Mucosa of rectum (tissue), 2 donors: ENCODE data around the gene STXBP4.

Source experiments
- H3K27ac ChIP-seq, 2 donors: one replicate each; pipeline ENCODE4 v1.7.0; 2013; ENCODE audit warnings: inconsistent platforms in 2 of 2, low read depth in 2 of 2, low read length in 2 of 2
- H3K27me3 ChIP-seq, 2 donors: one replicate each; pipeline ENCODE4 v1.7.0; 2013; ENCODE audit warnings: low read length in 2 of 2; ENCODE audit not compliant: control insufficient read depth in 2 of 2, insufficient read depth in 2 of 2
- H3K36me3 ChIP-seq, 2 donors: one replicate each; pipeline ENCODE4 v1.7.0; 2013; ENCODE audit warnings: low read length in 2 of 2; ENCODE audit not compliant: control insufficient read depth in 2 of 2, insufficient read depth in 2 of 2
- H3K4me1 ChIP-seq, 2 donors: one replicate each; pipeline ENCODE4 v1.7.0; 2013; ENCODE audit warnings: low read length in 2 of 2, mild to moderate bottlenecking in 1 of 2; ENCODE audit not compliant: control insufficient read depth in 2 of 2, insufficient read depth in 2 of 2
- H3K4me3 ChIP-seq, 2 donors: one replicate each; pipeline ENCODE4 v1.7.0; 2013; ENCODE audit warnings: low read length in 2 of 2
- H3K9ac ChIP-seq, 2 donors: one replicate each; pipeline ENCODE4 v1.7.0; 2013; ENCODE audit warnings: low read length in 2 of 2, low read depth in 1 of 2, mild to moderate bottlenecking in 1 of 2
- H3K9me3 ChIP-seq, 2 donors: one replicate each; pipeline ENCODE4 v1.7.0; 2013; ENCODE audit warnings: low read length in 2 of 2; ENCODE audit not compliant: control insufficient read depth in 2 of 2
- donor health status: healthy.
- donor health status: Normal muscosa, but diverticular disease.

The STXBP4 gene

GRCh38 chr17:54968988-54969332 is 395 bp downstream of the STXBP4 start:
- Histone ChIP-seq H3K4me3 (peak overlapping the region; percentile 96), H3K36me3 (peaks cover 7% of the 10 kb centered on the region in 2 donors), H3K9ac (peak overlapping the region; percentile 73 to 92), H3K9me3 (no peaks in the 10 kb centered on the region), H3K4me1 (peaks cover 8 to 15% of the 10 kb centered on the region in 2 donors), H3K27ac (peak overlapping the region; percentile 60 to 79), H3K27me3 (no peaks in the 10 kb centered on the region)

- Histone ChIP-seq H3K4me3 (peak overlapping the region; percentile 96), H3K36me3 (no peaks in the 10 kb centered on the region), H3K9ac (peak overlapping the region in 1 of 2 donors; percentile 92), H3K27ac (no peak overlapping the region), H3K9me3 (no peaks in the 10 kb centered on the region), H3K4me1 (peaks cover 8 to 15% of the 10 kb centered on the region in 2 donors), H3K27me3 (no peaks in the 10 kb centered on the region)
Measured at GRCh38 chr17:54969658-54970572, 1.4 kb downstream of the STXBP4 start.

GRCh38 chr17:54971147-54971546 is 2.6 kb downstream of the STXBP4 start:
- Histone ChIP-seq H3K4me1 (peaks cover 8 to 15% of the 10 kb centered on the region in 2 donors), H3K9me3 (no peaks in the 10 kb centered on the region), H3K27ac (no peak overlapping the region), H3K9ac (no peak overlapping the region), H3K36me3 (no peaks in the 10 kb centered on the region), H3K27me3 (no peaks in the 10 kb centered on the region), H3K4me3 (no peak overlapping the region)

- Histone ChIP-seq H3K9me3 (no peaks in the 10 kb centered on the region), H3K36me3 (no peaks in the 10 kb centered on the region), H3K27ac (no peak overlapping the region), H3K4me1 (peaks cover 8 to 14% of the 10 kb centered on the region in 2 donors), H3K9ac (no peak overlapping the region), H3K4me3 (no peak overlapping the region), H3K27me3 (no peaks in the 10 kb centered on the region)
Measured at GRCh38 chr17:54971901-54972300, 3.3 kb downstream of the STXBP4 start.

GRCh38 chr17:54972406-54973138 is 4.0 kb downstream of the STXBP4 start:
- Histone ChIP-seq H3K27me3 (no peaks in the 10 kb centered on the region), H3K9me3 (no peaks in the 10 kb centered on the region), H3K9ac (no peak overlapping the region), H3K4me3 (no peak overlapping the region), H3K4me1 (peaks cover 8 to 10% of the 10 kb centered on the region in 2 donors), H3K36me3 (no peaks in the 10 kb centered on the region), H3K27ac (no peak overlapping the region)

- Histone ChIP-seq H3K9ac (no peak overlapping the region), H3K27ac (no peak overlapping the region), H3K27me3 (no peaks in the 10 kb centered on the region), H3K4me3 (no peak overlapping the region), H3K36me3 (no peaks in the 10 kb centered on the region), H3K9me3 (no peaks in the 10 kb centered on the region), H3K4me1 (peaks cover 0 to under 1% of the 10 kb centered on the region in 2 donors)
Measured at GRCh38 chr17:54974759-54975158, 6.2 kb downstream of the STXBP4 start.

DNA sequence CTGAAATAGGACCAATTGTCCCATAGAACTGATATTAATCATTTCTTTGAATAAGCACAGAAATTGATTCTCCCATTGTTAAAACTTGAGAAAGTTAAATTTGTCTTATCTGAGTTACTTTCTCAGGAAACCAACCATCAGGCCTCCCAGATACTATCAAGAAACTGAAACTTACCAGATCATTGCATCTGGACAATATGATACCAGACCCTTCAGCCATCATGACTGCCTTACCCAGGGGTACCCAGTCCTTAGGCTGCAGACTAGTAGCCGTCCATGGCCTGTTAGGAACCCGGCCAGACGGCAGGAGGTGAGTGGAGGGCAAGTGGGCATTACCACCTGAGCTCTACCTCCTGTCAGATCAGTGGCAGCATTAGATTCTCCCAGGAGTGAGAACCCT is 7.8 kb downstream of the STXBP4 start:
- Histone ChIP-seq H3K4me3 (no peak overlapping the region), H3K4me1 (no peaks in the 10 kb centered on the region), H3K36me3 (no peaks in the 10 kb centered on the region), H3K27me3 (no peaks in the 10 kb centered on the region), H3K9ac (no peak overlapping the region), H3K9me3 (no peaks in the 10 kb centered on the region), H3K27ac (no peak overlapping the region)

GRCh38 chr17:54977744-54978143 is 9.2 kb downstream of the STXBP4 start:
- Histone ChIP-seq H3K4me1 (no peaks in the 10 kb centered on the region), H3K27me3 (no peaks in the 10 kb centered on the region), H3K9me3 (no peaks in the 10 kb centered on the region), H3K9ac (no peak overlapping the region), H3K36me3 (no peaks in the 10 kb centered on the region), H3K4me3 (no peak overlapping the region), H3K27ac (no peak overlapping the region)

GRCh38 chr17:54979657-54980056 is 11.1 kb downstream of the STXBP4 start:
- H3K27ac ChIP-seq = no peak overlapping the region
- no peaks in the 10 kb centered on the region for H3K9me3 ChIP-seq
- no peaks in the 10 kb centered on the region for H3K4me1 ChIP-seq
- no peaks in the 10 kb centered on the region for H3K36me3 ChIP-seq
- H3K9ac ChIP-seq = no peak overlapping the region
- H3K4me3 ChIP-seq = no peak overlapping the region
- no peaks in the 10 kb centered on the region for H3K27me3 ChIP-seq

DNA sequence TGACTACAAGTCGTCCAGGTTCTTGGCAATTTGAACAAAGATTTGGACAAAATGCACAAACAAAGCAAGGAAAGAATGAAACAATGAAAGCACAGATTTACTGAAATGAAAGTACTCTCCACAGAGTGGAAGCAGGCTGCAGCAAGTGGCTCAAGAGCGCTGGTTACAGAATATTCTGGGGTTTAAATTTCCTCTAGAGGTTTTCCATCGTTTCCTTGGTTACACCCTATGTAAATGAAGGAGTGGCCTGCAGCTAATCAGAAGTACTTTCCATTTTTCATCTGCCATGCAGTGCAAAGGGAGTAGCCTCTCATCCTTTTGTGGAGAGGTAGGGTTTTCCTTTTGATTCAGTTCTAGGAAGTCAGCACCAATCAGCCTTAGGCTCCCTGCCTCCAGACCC is 11.8 kb downstream of the STXBP4 start:
- no peak overlapping the region for H3K4me3 ChIP-seq
- no peak overlapping the region for H3K9ac ChIP-seq
- no peaks in the 10 kb centered on the region for H3K9me3 ChIP-seq
- H3K36me3 ChIP-seq = no peaks in the 10 kb centered on the region
- H3K27ac ChIP-seq = no peak overlapping the region
- H3K27me3 ChIP-seq = no peaks in the 10 kb centered on the region
- H3K4me1 ChIP-seq = no peaks in the 10 kb centered on the region
